HEK293 (cell line): Measurements from ENCODE around the gene NOP9.

Experiments
- MZF1 ChIP-seq: fragments of 450-650 bp; formaldehyde crosslinking; IDR thresholded peaks from 2 replicates; pipeline ENCODE4 v1.5.1; 2017; ENCODE audit warnings: missing biosample characterization, missing genetic modification characterization, borderline replicate concordance
- SCRT1 ChIP-seq: fragments of 450-650 bp; formaldehyde crosslinking; IDR thresholded peaks from 2 replicates; pipeline ENCODE4 v1.5.1; 2016; ENCODE audit warnings: missing biosample characterization, missing genetic modification characterization, borderline replicate concordance
- YY1 ChIP-seq: fragments of 450-650 bp; formaldehyde crosslinking; IDR thresholded peaks from 2 replicates; pipeline ENCODE4 v1.5.1; 2018; ENCODE audit warnings: missing biosample characterization, missing genetic modification characterization
- ZNF114 ChIP-seq: fragments of 450-650 bp; formaldehyde crosslinking; IDR thresholded peaks from 2 replicates; pipeline ENCODE4 v1.5.0; 2017; ENCODE audit warnings: missing biosample characterization, missing genetic modification characterization
- ZNF324 ChIP-seq: fragments of 450-650 bp; formaldehyde crosslinking; IDR thresholded peaks from 2 replicates; pipeline ENCODE4 v1.5.1; 2016; ENCODE audit warnings: missing biosample characterization, missing genetic modification characterization
- TF ChIP-seq, protein P1 (sequence below): fragments of 450-650 bp; formaldehyde crosslinking; IDR thresholded peaks from 2 replicates; pipeline ENCODE4 v1.5.1; 2016; ENCODE audit warnings: missing biosample characterization, missing genetic modification characterization
- TF ChIP-seq, protein P2 (sequence below): fragments of 450-650 bp; formaldehyde crosslinking; IDR thresholded peaks from 2 replicates; pipeline ENCODE4 v1.5.1; 2016; ENCODE audit warnings: missing biosample characterization, missing genetic modification characterization, borderline replicate concordance
- TF ChIP-seq, protein P3 (sequence below): fragments of 450-650 bp; formaldehyde crosslinking; IDR thresholded peaks from 2 replicates; pipeline ENCODE4 v1.5.1; 2016; ENCODE audit warnings: missing biosample characterization, missing genetic modification characterization

DNA sequence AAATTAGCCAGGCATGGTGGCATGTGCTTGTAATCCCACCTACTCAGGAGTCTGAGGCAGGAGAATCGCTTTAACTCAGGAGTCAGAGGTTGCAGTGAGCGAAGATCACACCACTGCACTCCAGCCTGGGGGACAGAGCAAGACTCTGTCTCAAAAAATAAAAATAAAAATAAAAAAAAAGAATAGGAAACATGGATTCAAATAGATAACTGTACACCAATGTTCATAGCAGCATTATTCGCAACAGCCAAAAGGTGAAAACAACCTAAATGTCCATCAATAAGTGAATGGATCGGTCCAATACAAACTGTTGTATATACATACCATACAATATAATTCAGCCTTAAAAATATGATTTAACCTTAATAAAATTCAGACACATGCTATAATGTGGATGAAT is 43.2 kb downstream of the NOP9 start:
- TF ChIP-seq, protein P1, sequence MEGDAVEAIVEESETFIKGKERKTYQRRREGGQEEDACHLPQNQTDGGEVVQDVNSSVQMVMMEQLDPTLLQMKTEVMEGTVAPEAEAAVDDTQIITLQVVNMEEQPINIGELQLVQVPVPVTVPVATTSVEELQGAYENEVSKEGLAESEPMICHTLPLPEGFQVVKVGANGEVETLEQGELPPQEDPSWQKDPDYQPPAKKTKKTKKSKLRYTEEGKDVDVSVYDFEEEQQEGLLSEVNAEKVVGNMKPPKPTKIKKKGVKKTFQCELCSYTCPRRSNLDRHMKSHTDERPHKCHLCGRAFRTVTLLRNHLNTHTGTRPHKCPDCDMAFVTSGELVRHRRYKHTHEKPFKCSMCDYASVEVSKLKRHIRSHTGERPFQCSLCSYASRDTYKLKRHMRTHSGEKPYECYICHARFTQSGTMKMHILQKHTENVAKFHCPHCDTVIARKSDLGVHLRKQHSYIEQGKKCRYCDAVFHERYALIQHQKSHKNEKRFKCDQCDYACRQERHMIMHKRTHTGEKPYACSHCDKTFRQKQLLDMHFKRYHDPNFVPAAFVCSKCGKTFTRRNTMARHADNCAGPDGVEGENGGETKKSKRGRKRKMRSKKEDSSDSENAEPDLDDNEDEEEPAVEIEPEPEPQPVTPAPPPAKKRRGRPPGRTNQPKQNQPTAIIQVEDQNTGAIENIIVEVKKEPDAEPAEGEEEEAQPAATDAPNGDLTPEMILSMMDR: no peak
- TF ChIP-seq MZF1 (tag by site-specific recombination) (no peak), YY1 (tag by site-specific recombination) (no peak), SCRT1 (tag by site-specific recombination) (no peak), ZNF324 (tag by site-specific recombination) (no peak), ZNF114 (tag by site-specific recombination) (no peak)
- TF ChIP-seq, protein P2, sequence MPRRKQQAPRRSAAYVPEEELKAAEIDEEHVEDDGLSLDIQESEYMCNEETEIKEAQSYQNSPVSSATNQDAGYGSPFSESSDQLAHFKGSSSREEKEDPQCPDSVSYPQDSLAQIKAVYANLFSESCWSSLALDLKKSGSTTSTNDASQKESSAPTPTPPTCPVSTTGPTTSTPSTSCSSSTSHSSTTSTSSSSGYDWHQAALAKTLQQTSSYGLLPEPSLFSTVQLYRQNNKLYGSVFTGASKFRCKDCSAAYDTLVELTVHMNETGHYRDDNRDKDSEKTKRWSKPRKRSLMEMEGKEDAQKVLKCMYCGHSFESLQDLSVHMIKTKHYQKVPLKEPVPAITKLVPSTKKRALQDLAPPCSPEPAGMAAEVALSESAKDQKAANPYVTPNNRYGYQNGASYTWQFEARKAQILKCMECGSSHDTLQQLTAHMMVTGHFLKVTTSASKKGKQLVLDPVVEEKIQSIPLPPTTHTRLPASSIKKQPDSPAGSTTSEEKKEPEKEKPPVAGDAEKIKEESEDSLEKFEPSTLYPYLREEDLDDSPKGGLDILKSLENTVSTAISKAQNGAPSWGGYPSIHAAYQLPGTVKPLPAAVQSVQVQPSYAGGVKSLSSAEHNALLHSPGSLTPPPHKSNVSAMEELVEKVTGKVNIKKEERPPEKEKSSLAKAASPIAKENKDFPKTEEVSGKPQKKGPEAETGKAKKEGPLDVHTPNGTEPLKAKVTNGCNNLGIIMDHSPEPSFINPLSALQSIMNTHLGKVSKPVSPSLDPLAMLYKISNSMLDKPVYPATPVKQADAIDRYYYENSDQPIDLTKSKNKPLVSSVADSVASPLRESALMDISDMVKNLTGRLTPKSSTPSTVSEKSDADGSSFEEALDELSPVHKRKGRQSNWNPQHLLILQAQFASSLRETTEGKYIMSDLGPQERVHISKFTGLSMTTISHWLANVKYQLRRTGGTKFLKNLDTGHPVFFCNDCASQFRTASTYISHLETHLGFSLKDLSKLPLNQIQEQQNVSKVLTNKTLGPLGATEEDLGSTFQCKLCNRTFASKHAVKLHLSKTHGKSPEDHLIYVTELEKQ (tag by site-specific recombination): no peak
- TF ChIP-seq, protein P3, sequence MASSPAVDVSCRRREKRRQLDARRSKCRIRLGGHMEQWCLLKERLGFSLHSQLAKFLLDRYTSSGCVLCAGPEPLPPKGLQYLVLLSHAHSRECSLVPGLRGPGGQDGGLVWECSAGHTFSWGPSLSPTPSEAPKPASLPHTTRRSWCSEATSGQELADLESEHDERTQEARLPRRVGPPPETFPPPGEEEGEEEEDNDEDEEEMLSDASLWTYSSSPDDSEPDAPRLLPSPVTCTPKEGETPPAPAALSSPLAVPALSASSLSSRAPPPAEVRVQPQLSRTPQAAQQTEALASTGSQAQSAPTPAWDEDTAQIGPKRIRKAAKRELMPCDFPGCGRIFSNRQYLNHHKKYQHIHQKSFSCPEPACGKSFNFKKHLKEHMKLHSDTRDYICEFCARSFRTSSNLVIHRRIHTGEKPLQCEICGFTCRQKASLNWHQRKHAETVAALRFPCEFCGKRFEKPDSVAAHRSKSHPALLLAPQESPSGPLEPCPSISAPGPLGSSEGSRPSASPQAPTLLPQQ: no peak
